OCI-LY1 (cell line): ENCODE data around the gene MED14.

Source experiments
- EZH2 ChIP-seq: fragments of 200-600 bp; sonication (generic), shearing (Covaris generic); IDR thresholded peaks from 2 replicates; pipeline ENCODE4 v1.8.0; 2017; ENCODE audit warnings: borderline replicate concordance, mixed run types, mild to moderate bottlenecking, antibody characterized with exemption, low read length, moderate library complexity, mixed read lengths
- TF ChIP-seq, protein P1 (sequence below): fragments of 200-600 bp; sonication (generic), shearing (Covaris generic); IDR thresholded peaks from 2 replicates; pipeline ENCODE4 v1.5.1; 2017; ENCODE audit warnings: mild to moderate bottlenecking, antibody characterized with exemption, low read length, moderate library complexity, mixed read lengths

DNA sequence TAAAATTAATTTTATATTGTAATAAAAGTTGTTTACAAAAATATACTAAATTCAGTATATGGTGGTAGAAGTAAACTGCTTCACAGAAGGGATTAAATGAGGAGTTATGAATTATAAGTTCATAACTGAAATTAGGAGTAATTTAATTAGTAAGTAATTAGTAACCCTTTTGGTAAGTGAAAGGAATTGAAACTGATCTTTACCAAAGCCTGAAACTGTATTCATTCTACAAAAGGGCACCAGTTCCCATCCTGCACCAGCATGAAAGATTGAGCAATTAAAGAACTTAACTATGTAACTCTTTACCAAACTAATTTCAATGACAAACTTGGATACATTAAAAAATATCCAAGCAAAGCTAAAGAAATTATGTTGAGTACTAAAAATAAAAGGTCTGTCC, 8.2 kb downstream of the MED14 start:
- TF ChIP-seq, protein P1, sequence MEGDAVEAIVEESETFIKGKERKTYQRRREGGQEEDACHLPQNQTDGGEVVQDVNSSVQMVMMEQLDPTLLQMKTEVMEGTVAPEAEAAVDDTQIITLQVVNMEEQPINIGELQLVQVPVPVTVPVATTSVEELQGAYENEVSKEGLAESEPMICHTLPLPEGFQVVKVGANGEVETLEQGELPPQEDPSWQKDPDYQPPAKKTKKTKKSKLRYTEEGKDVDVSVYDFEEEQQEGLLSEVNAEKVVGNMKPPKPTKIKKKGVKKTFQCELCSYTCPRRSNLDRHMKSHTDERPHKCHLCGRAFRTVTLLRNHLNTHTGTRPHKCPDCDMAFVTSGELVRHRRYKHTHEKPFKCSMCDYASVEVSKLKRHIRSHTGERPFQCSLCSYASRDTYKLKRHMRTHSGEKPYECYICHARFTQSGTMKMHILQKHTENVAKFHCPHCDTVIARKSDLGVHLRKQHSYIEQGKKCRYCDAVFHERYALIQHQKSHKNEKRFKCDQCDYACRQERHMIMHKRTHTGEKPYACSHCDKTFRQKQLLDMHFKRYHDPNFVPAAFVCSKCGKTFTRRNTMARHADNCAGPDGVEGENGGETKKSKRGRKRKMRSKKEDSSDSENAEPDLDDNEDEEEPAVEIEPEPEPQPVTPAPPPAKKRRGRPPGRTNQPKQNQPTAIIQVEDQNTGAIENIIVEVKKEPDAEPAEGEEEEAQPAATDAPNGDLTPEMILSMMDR: no peak
- TF ChIP-seq EZH2: no peak
